Hepatocyte (in vitro differentiated cells): ENCODE results near the gene CREB5.

Experiments
- EZH2 ChIP-seq: fragments of 200-600 bp; sonication (generic); IDR thresholded peaks from 2 replicates; pipeline ENCODE4 v1.6.1; 2016; ENCODE audit warnings: antibody characterized with exemption, mild to moderate bottlenecking, borderline replicate concordance
- TF ChIP-seq, protein P1 (sequence below): fragments of 200-600 bp; sonication (generic); IDR thresholded peaks from 2 replicates; pipeline ENCODE4 v1.5.1; 2016; ENCODE audit warnings: antibody characterized with exemption, mild to moderate bottlenecking; ENCODE audit not compliant: poor library complexity

DNA sequence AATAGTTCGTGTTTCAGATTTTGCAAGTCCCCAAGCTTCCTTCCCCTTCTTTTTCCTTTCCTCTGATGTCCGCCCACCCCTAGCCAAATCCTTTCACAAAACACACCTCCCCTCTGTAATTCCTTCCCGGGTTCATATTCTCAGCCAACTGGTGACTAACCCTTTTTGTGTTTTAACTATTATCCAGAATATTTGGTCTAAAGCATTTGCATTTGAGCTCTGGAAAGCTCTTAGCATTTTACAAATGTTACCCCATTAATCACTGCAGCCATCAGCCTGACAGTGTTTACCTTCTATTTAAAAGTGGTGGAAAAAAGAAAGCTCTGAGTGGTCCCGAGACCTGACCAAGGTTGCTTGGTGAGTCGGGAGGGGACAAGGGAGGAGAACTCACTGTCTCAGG, 139.0 kb downstream of the CREB5 start:
- TF ChIP-seq, protein P1, sequence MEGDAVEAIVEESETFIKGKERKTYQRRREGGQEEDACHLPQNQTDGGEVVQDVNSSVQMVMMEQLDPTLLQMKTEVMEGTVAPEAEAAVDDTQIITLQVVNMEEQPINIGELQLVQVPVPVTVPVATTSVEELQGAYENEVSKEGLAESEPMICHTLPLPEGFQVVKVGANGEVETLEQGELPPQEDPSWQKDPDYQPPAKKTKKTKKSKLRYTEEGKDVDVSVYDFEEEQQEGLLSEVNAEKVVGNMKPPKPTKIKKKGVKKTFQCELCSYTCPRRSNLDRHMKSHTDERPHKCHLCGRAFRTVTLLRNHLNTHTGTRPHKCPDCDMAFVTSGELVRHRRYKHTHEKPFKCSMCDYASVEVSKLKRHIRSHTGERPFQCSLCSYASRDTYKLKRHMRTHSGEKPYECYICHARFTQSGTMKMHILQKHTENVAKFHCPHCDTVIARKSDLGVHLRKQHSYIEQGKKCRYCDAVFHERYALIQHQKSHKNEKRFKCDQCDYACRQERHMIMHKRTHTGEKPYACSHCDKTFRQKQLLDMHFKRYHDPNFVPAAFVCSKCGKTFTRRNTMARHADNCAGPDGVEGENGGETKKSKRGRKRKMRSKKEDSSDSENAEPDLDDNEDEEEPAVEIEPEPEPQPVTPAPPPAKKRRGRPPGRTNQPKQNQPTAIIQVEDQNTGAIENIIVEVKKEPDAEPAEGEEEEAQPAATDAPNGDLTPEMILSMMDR = no peak
- TF ChIP-seq EZH2 = no peak
